Measurements from ENCODE around the gene PKNOX2.

PKNOX2 gene

DNA sequence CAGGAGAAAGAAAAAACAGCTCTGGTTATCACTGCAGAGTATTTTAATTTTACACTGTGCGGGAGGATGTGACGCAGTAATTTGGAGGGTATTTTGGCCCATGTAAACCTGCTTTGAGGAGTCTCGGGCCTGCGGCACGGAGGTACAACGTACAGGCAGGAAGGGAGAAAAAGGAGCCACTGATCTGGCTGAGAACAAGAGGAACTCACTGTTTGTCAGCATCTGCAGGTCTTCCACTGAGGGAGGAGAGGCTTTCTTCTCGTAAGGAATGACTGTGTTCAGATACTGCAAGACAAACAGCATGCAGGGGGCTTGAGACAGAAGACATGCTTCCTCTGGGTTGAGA, 287.5 kb downstream of the PKNOX2 start:
- no peak for FAIRE-seq

- FAIRE-seq, result no peak
These were observed 289.5 kb downstream of the PKNOX2 start for GRCh38 chr11:125454047-125454446.

DNA sequence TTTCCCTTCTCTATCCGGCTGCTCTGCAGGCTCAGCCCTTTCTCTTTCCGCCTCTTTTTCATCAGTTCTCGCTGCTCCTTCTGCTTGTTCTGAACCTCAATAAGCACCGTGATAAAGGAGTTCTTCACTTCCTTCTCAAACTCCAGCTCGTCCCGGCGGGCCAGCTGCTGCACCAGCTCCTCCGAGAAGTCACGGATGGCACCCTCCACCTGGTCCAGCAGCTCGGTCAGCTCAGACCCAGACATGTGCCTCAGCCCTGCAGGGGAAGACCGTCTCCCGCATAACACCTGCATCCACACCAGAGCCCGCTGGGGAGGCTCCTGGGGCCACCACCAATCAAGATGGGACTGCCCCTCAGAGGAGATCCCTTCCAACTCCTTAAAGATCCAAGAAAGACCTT, 291.3 kb downstream of the PKNOX2 start:
- FAIRE-seq, result no peak

- no peak for FAIRE-seq
These were observed 293.3 kb downstream of the PKNOX2 start for GRCh38 chr11:125457814-125458343.

DNA sequence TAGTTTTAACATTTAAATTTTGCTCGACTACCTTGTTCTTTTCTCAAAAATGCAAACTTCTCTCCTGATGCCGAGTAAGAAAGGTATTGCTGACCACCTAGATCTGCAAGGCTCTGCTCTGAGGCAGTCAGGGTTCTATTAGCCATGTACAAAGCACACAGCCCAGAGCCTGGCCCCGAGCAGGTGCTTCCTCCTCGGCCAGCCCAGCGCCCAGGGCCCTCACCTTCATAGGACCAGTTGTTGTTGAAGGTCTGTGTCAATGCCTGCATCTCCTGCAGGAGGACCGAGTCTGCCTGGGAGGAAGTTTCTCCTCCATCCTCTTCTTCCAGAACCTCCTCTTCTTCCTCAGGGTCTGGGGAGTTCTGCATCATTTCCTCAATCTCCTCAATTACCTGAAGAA, 295.7 kb downstream of the PKNOX2 start:
- FAIRE-seq, result no peak

DNA sequence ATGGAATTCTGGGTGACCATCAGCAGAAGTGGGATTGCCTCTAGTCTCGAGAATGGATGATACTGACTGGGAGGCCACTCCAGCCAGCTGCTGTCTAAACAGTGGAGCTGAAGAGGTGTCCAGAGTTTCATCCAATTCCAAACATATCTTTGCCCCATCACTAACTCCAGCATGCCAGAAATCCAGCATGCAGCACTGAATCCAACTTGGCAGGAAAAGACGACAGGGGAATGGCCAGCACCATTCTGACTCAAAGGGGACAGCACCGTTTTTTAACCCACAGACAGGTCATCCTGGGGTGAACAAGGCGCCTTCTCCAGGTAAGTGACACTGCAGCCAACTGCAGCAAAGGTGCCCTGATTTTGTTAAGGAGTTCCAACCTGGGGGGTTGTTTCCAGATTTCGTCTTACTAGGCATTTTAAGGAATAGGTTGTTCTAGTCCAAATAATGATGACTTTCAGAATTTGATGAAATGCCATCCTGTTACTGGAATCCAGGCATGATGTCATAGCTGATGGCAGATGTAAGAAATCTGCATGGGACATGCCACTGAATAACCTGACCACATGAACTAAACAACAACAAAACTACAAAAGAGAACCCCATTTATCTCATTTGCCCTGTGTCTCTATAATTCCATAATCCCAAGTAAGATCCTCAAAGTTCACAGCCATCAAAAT, 299.2 kb downstream of the PKNOX2 start:
- FAIRE-seq, result no peak

DNA sequence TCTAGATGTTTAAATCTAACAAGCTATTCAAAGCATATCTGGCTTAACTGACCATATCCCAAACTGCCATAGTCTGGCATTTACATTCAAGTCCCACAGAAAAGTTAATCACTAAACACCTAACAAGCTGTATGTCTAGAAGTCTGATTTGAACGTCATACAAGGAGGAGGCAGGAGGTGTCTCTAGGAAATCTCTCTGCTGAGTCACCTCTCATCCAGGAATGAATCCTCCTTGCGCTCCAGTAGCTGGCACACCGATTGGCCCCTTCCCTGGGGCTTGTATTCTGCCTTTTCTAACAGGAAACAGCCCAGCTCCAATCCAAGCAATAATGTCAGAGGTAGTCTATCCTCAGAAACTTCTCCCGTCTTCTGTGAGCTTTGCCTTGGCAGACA, 299.7 kb downstream of the PKNOX2 start:
- FAIRE-seq, result no peak

GRCh38 chr11:125464666-125465065, 300.1 kb downstream of the PKNOX2 start:
- FAIRE-seq, result no peak

- FAIRE-seq, result no peak
These were observed 300.7 kb downstream of the PKNOX2 start for GRCh38 chr11:125465255-125465654.

GRCh38 chr11:125465701-125466100, 301.1 kb downstream of the PKNOX2 start:
- FAIRE-seq, result no peak

DNA sequence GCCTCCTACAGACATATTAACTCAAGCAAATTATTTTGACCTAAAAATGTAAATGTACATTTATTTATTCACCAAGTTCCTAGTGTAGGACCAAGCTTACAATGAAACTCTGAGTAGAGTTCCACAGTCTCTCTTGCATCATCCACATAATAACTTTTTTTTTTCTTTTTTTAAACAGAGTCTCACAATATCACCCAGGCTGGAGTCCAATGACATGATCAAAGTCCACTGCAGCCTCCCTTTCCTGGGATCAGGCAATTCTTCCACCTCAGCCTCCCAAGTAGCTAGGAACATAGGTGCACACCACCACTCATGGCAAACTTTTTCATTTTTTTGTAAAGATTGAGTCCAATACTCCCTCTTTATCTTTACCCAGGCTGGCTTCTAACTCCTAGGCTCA, 303.5 kb downstream of the PKNOX2 start:
- no peak for FAIRE-seq

DNA sequence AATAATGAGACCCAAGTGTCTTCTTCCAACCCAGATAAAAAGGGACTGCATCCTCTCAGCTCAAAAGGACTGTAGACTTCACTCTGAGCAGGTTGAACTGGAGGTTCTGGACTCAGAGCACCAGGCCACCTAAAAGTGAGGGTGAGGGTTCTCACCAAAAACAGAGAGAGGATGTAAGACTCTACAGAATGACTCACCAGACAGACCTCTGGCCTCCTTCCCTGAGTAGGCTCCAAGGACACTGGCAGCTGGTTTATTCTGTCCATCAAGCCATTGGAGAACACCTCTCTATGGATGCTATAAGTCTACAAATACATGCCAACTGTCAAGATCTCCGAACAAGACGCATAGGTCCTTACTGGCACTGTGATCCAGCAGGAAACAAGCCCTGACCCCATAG, 304.3 kb downstream of the PKNOX2 start:
- FAIRE-seq, result no peak

- no peak for FAIRE-seq
These were observed 305.8 kb downstream of the PKNOX2 start for GRCh38 chr11:125470355-125470754.

GRCh38 chr11:125476721-125477120, 312.2 kb downstream of the PKNOX2 start:
- FAIRE-seq, result no peak

DNA sequence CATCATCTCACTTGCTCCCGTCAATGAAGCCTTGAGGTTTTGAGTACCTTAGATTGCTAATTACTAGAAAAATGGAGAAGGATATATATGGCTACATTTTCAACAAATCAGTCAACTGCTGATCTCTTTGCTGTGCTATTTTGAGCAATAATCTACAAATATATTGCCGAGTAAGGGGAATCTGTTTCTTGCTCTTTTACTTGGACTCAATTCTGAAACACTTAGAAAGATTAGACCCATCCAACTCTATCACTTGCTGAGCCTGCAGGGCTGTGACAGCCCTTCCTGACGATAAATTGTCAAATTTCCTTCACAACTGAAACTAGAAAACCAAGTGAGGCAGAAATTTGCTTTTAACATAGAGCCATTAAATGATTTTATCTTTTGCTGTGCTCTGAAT, 314.6 kb downstream of the PKNOX2 start:
- no peak for FAIRE-seq

- no peak for FAIRE-seq
These were observed 317.0 kb downstream of the PKNOX2 start for GRCh38 chr11:125481531-125481930.
